Measurements from ENCODE around the gene PSENEN.

Gene PSENEN

GRCh38 chr19:35745328-35746086 is at the start of gene PSENEN, which contains the start of gene U2AF1L4:
PSENEN (plus strand) TSS chr19:35745651; CDS start chr19:35745931, 280 bp downstream.
U2AF1L4 (minus strand) TSS chr19:35745418; CDS start chr19:35745391, 27 bp downstream.
- DNase-seq, result peak; percentile 69 to 99 (median 97)

GRCh38 chr19:35695895-35696422 is 49.5 kb upstream of the PSENEN start:
- DNase-seq, result no peak

GRCh38 chr19:35696835-35697234 is 48.6 kb upstream of the PSENEN start:
- no peak for DNase-seq

GRCh38 chr19:35702223-35703012 is 43.0 kb upstream of the PSENEN start:
- peak; percentile 67 to 99 (median 96) for DNase-seq

- DNase-seq, result no peak
Measured at GRCh38 chr19:35703343-35703742, 42.1 kb upstream of the PSENEN start.

GRCh38 chr19:35704218-35704617 is 41.2 kb upstream of the PSENEN start, which contains the start of gene ZBTB32:
ZBTB32 (plus strand) TSS chr19:35704558; CDS start chr19:35714627, 10,069 bp downstream.
- DNase-seq, result peak in 2 of 58 donors; percentile 10 to 14

GRCh38 chr19:35708391-35708790 is 37.1 kb upstream of the PSENEN start:
- DNase-seq, result no peak

- no peak for DNase-seq
Measured at GRCh38 chr19:35710784-35711723, 34.4 kb upstream of the PSENEN start.

- no peak for DNase-seq
Measured at GRCh38 chr19:35712567-35713505, 32.6 kb upstream of the PSENEN start.

GRCh38 chr19:35713506-35713850 is 32.0 kb upstream of the PSENEN start:
- DNase-seq, result no peak

- no peak for DNase-seq
Measured at GRCh38 chr19:35713904-35714495, 31.5 kb upstream of the PSENEN start.

GRCh38 chr19:35714601-35715354 is 30.7 kb upstream of the PSENEN start:
- no peak for DNase-seq

- DNase-seq, result no peak
Measured at GRCh38 chr19:35715355-35715809, 30.1 kb upstream of the PSENEN start.

GRCh38 chr19:35715981-35716800 is 29.3 kb upstream of the PSENEN start:
- DNase-seq, result peak in 37 of 58 donors; percentile 25 to 83 (median 69)

- DNase-seq, result peak; percentile 60 to 96 (median 89)
Measured at GRCh38 chr19:35716801-35717664, 28.4 kb upstream of the PSENEN start.

GRCh38 chr19:35717665-35718344 is 27.6 kb upstream of the PSENEN start, which contains the start of gene KMT2B:
KMT2B (plus strand) TSS chr19:35718003; CDS start chr19:35718019, 16 bp downstream.
- DNase-seq, result peak in 24 of 58 donors; percentile 73 to 96 (median 93)
